Right atrium auricular region (tissue), 2 donors: ENCODE data around the gene GFI1B. TPM values are rescaled to one million over a fixed set of nuclear protein-coding genes. Genes with fewer than 3 reads are reported as not detected.

Experiments
- DNase-seq: peaks from one replicate; pipeline ENCODE4 v3.0.0-alpha.2; 2019; ENCODE audit warnings: low spot score
- H3K27ac ChIP-seq, 2 donors: fragments of 200-600 bp; sonication (generic); 1 replicate in 1 of 2; 2 replicates in 1 of 2; pipeline ENCODE4 v1.5.1; 2016 to 2019
- H3K27me3 ChIP-seq, 2 donors: fragments of 200-600 bp; sonication (generic); one replicate each; pipeline versions ENCODE4 v1.5.1 to v1.6.0; 2017 to 2019
- H3K36me3 ChIP-seq: fragments of 200-600 bp; sonication (generic); one replicate; pipeline ENCODE4 v1.5.1; 2016
- H3K4me1 ChIP-seq, 2 donors: fragments of 200-600 bp; sonication (generic); one replicate each; pipeline versions ENCODE4 v1.5.1 to v1.6.0; 2017 to 2019
- H3K4me3 ChIP-seq, 2 donors: fragments of 200-600 bp; sonication (generic); 1 replicate in 1 of 2; 2 replicates in 1 of 2; pipeline ENCODE4 v1.5.1; 2017 to 2019; ENCODE audit warnings: mild to moderate bottlenecking in 1 of 2, moderate library complexity in 1 of 2
- H3K9me3 ChIP-seq, 2 donors: fragments of 200-600 bp; sonication (generic); one replicate each; pipeline ENCODE4 v1.5.1; 2019
- CTCF ChIP-seq, 2 donors: fragments of 200-600 bp; sonication (generic); IDR thresholded peaks; one replicate each; pipeline ENCODE4 v1.5.1; 2019; ENCODE audit warnings: antibody characterized with exemption in 2 of 2
- total RNA-seq, 2 donors: library from RNA; depleted of rRNA; stranded (reverse); fragments of >200 nt; gene quantifications; one replicate each; pipeline ENCODE4 v1.1.0, GENCODE V29; 2016

Gene GFI1B
- total RNA-seq, 2 donors from 2014 or later, result 0.35 TPM; not detected in 1

GRCh38 chr9:132980157-132980556 lies 1.7 kb downstream of the GFI1B start:
- H3K9me3 ChIP-seq, result no peaks in the 10 kb centered on the region
- H3K27me3 ChIP-seq, result peaks cover 0 to 11% of the 10 kb centered on the region in 2 donors
- no peak overlapping the region for H3K27ac ChIP-seq
- H3K4me3 ChIP-seq, result no peak overlapping the region
- no peaks in the 10 kb centered on the region for H3K36me3 ChIP-seq
- no peaks in the 10 kb centered on the region for H3K4me1 ChIP-seq
- no peak for DNase-seq
- no peak for TF ChIP-seq CTCF (IDR thresholded peaks at IDR 0.05)

- Histone ChIP-seq H3K4me1 (peaks cover 0 to 14% of the 10 kb centered on the region in 2 donors), H3K9me3 (no peaks in the 10 kb centered on the region), H3K27ac (no peak overlapping the region), H3K4me3 (no peak overlapping the region), H3K36me3 (no peaks in the 10 kb centered on the region), H3K27me3 (peaks cover 0 to 11% of the 10 kb centered on the region in 2 donors)
- DNase-seq, result no peak
- no peak for TF ChIP-seq CTCF (IDR thresholded peaks at IDR 0.05)
Measured at GRCh38 chr9:132982458-132982857, 4.0 kb downstream of the GFI1B start.

GRCh38 chr9:132983491-132984201 lies 5.2 kb downstream of the GFI1B start:
- no peak for TF ChIP-seq CTCF (IDR thresholded peaks at IDR 0.05)
- H3K4me3 ChIP-seq, result no peak overlapping the region
- peaks cover 0 to 14% of the 10 kb centered on the region in 2 donors for H3K4me1 ChIP-seq
- no peaks in the 10 kb centered on the region for H3K36me3 ChIP-seq
- H3K27ac ChIP-seq, result no peak overlapping the region
- H3K27me3 ChIP-seq, result peaks cover 0 to 7% of the 10 kb centered on the region in 2 donors
- DNase-seq, result no peak
- H3K9me3 ChIP-seq, result no peaks in the 10 kb centered on the region

- DNase-seq, result no peak
- H3K4me1 ChIP-seq, result peaks cover 0 to 14% of the 10 kb centered on the region in 2 donors
- H3K4me3 ChIP-seq, result no peak overlapping the region
- TF ChIP-seq CTCF (IDR thresholded peaks at IDR 0.05), result no peak
- H3K36me3 ChIP-seq, result no peaks in the 10 kb centered on the region
- H3K27ac ChIP-seq, result no peak overlapping the region
- H3K9me3 ChIP-seq, result no peaks in the 10 kb centered on the region
- H3K27me3 ChIP-seq, result peaks cover 0 to 1% of the 10 kb centered on the region in 2 donors
Measured at GRCh38 chr9:132984202-132985070, 5.9 kb downstream of the GFI1B start.

GRCh38 chr9:132985071-132985350 lies 6.5 kb downstream of the GFI1B start:
- Histone ChIP-seq H3K4me1 (peaks cover 0 to 14% of the 10 kb centered on the region in 2 donors), H3K27ac (no peak overlapping the region), H3K4me3 (no peak overlapping the region), H3K9me3 (no peaks in the 10 kb centered on the region), H3K27me3 (no peaks in the 10 kb centered on the region), H3K36me3 (no peaks in the 10 kb centered on the region)
- no peak for TF ChIP-seq CTCF (IDR thresholded peaks at IDR 0.05)
- DNase-seq, result no peak
